Smooth muscle cell (in vitro differentiated cells): Measurements from ENCODE around the gene ADGRD1. TPM values are rescaled to one million over a fixed set of nuclear protein-coding genes. Genes with fewer than 3 reads are reported as not detected.

Experiments used
- DNase-seq: peaks from one replicate; lab custom pipeline; 2025; ENCODE audit not compliant: unreplicated experiment; lab: John Stamatoyannopoulos, UW
- H2AFZ ChIP-seq: fragments of 200-600 bp; sonication (generic); 2 replicates; pipeline ENCODE4 v1.6.0; 2016; ENCODE audit warnings: antibody characterized with exemption, low read depth, mild to moderate bottlenecking
- H3F3A ChIP-seq: fragments of 200-600 bp; sonication (generic); 2 replicates; pipeline ENCODE4 v1.6.0; 2017; ENCODE audit warnings: antibody characterized with exemption, low read depth
- H3K27ac ChIP-seq: fragments of 200-600 bp; sonication (generic); 2 replicates; pipeline ENCODE4 v1.5.1; 2016; ENCODE audit warnings: low read depth, mild to moderate bottlenecking
- H3K27me3 ChIP-seq: fragments of 200-600 bp; sonication (generic); 2 replicates; pipeline ENCODE4 v1.6.1; 2016; ENCODE audit warnings: low read depth, mild to moderate bottlenecking
- H3K36me3 ChIP-seq: fragments of 200-600 bp; sonication (generic); 2 replicates; pipeline ENCODE4 v1.5.1; 2016; ENCODE audit warnings: low read depth
- H3K4me1 ChIP-seq: fragments of 200-600 bp; sonication (generic); 2 replicates; pipeline ENCODE4 v1.5.1; 2016; ENCODE audit warnings: low read depth
- H3K4me2 ChIP-seq: fragments of 200-600 bp; sonication (generic); 2 replicates; pipeline ENCODE4 v1.6.0; 2016; ENCODE audit warnings: mild to moderate bottlenecking
- H3K4me3 ChIP-seq: fragments of 200-600 bp; sonication (generic); 2 replicates; pipeline ENCODE4 v1.5.1; 2016; ENCODE audit warnings: mild to moderate bottlenecking
- H3K79me2 ChIP-seq: fragments of 200-600 bp; sonication (generic); 2 replicates; pipeline ENCODE4 v1.6.0; 2016; ENCODE audit warnings: low read depth, mild to moderate bottlenecking
- H3K9ac ChIP-seq: fragments of 200-600 bp; sonication (generic); 2 replicates; pipeline ENCODE4 v1.6.0; 2016; ENCODE audit warnings: low read depth
- H3K9me3 ChIP-seq: fragments of 200-600 bp; sonication (generic); replicated peaks from 2 replicates; pipeline ENCODE4 v1.5.1; 2016; ENCODE audit warnings: low read depth
- H4K20me1 ChIP-seq: fragments of 200-600 bp; sonication (generic); 2 replicates; pipeline ENCODE4 v1.6.0; 2016; ENCODE audit warnings: low read depth
- CTCF ChIP-seq: fragments of 200-600 bp; sonication (generic); IDR thresholded peaks from 2 replicates; pipeline ENCODE4 v1.5.1; 2017; ENCODE audit warnings: borderline replicate concordance, mild to moderate bottlenecking, antibody characterized with exemption; ENCODE audit not compliant: insufficient read depth, poor library complexity, severe bottlenecking
- WGBS: methylation state at CpG from one replicate; pipeline ENCODE4 v1.1.7; 2016; ENCODE audit warnings: low lambda C conversion rate; 5-methylcytosine and 5-hydroxymethylcytosine counted together
- polyA plus RNA-seq: library from polyadenylated mRNA; unstranded; fragments of >200 nt; fragmentation: Nextera tagmentation; extraction: Ambion mirVana; gene quantifications from 2 replicates; pipeline ENCODE4 v1.2.1, GENCODE V29; 2016
- total RNA-seq: library from RNA; depleted of rRNA; stranded (reverse); fragments of >200 nt; gene quantifications from 2 replicates; pipeline ENCODE4 v1.2.3, GENCODE V29; 2014

ADGRD1 gene
- total and polyA plus RNA-seq, 2 experiments from 2014 or later: 0.14 TPM; not detected in 1

GRCh38 chr12:131136539-131136872 is 182.8 kb downstream of the ADGRD1 start:
- no peaks in the 10 kb centered on the region for H3K36me3 ChIP-seq
- no peaks in the 10 kb centered on the region for H3F3A ChIP-seq
- no peak for DNase-seq
- H3K9ac ChIP-seq: no peak overlapping the region
- no peaks in the 10 kb centered on the region for H3K27me3 ChIP-seq
- H3K79me2 ChIP-seq: no peaks in the 10 kb centered on the region
- no peaks in the 10 kb centered on the region for H3K9me3 ChIP-seq
- H3K4me3 ChIP-seq: no peak overlapping the region
- TF ChIP-seq CTCF: no peak
- no peaks in the 10 kb centered on the region for H3K4me1 ChIP-seq
- no peak overlapping the region for H2AFZ ChIP-seq
- no peaks in the 10 kb centered on the region for H4K20me1 ChIP-seq
- WGBS: 92% methylated on average over 13 of the region's 13 CpGs
- H3K4me2 ChIP-seq: no peak overlapping the region
- no peak overlapping the region for H3K27ac ChIP-seq

GRCh38 chr12:131137009-131137835 is 183.5 kb downstream of the ADGRD1 start:
- no peaks in the 10 kb centered on the region for H3K36me3 ChIP-seq
- H2AFZ ChIP-seq: no peak overlapping the region
- H3K9me3 ChIP-seq: no peaks in the 10 kb centered on the region
- 91% methylated on average over 22 of the region's 25 CpGs for WGBS
- H3K79me2 ChIP-seq: no peaks in the 10 kb centered on the region
- no peaks in the 10 kb centered on the region for H3K4me1 ChIP-seq
- no peak overlapping the region for H3K27ac ChIP-seq
- H3K9ac ChIP-seq: no peak overlapping the region
- H3K4me3 ChIP-seq: no peak overlapping the region
- no peak for TF ChIP-seq CTCF
- no peak overlapping the region for H3K4me2 ChIP-seq
- no peaks in the 10 kb centered on the region for H4K20me1 ChIP-seq
- H3K27me3 ChIP-seq: no peaks in the 10 kb centered on the region
- no peak for DNase-seq
- no peaks in the 10 kb centered on the region for H3F3A ChIP-seq

GRCh38 chr12:131137836-131138637 is 184.3 kb downstream of the ADGRD1 start:
- Histone ChIP-seq H3K9me3 (no peaks in the 10 kb centered on the region), H3K27ac (no peak overlapping the region), H3K4me1 (peaks cover 1% of the 10 kb centered on the region), H2AFZ (no peak overlapping the region), H3K9ac (no peak overlapping the region), H3K4me3 (no peak overlapping the region), H4K20me1 (no peaks in the 10 kb centered on the region), H3K79me2 (no peaks in the 10 kb centered on the region), H3K4me2 (no peak overlapping the region), H3F3A (no peaks in the 10 kb centered on the region), H3K36me3 (no peaks in the 10 kb centered on the region), H3K27me3 (no peaks in the 10 kb centered on the region)
- WGBS: 88% methylated on average over 27 of the region's 28 CpGs
- TF ChIP-seq CTCF: no peak
- no peak for DNase-seq
